CD14-positive monocyte (primary cell): ENCODE measurements around the gene UBR1. TPM values are rescaled to one million over a fixed set of nuclear protein-coding genes. Genes with fewer than 3 reads are reported as not detected.

Experiments
- DNase-seq, 3 donors: peaks; one replicate each; pipeline ENCODE4 v3.0.0-alpha.2; 2011 to 2022
- H2AFZ ChIP-seq: 2 replicates; pipeline ENCODE4 v1.6.0; 2012; ENCODE audit warnings: mild to moderate bottlenecking, low read depth, low read length, inconsistent platforms; ENCODE audit not compliant: insufficient read depth, poor library complexity, severe bottlenecking
- H3K27ac ChIP-seq, 2 donors: 1 replicate in 1 of 2; 2 replicates in 1 of 2; pipeline ENCODE4 v1.5.1; 2012 to 2013; ENCODE audit warnings: low read length in 2 of 2, control low read depth in 1 of 2, inconsistent platforms in 1 of 2, low read depth in 1 of 2, mild to moderate bottlenecking in 1 of 2
- H3K27me3 ChIP-seq, 2 donors: one replicate each; pipeline versions ENCODE4 v1.6.0 to v1.6.1; 2011 to 2013; ENCODE audit warnings: low read length in 2 of 2; ENCODE audit not compliant: control insufficient read depth in 2 of 2, insufficient read depth in 2 of 2
- H3K36me3 ChIP-seq, 2 donors: replicated peaks in 1 of 2; 1 replicate in 1 of 2; 2 replicates in 1 of 2; pipeline versions ENCODE4 v1.5.1 to v1.6.1; 2012 to 2013; ENCODE audit warnings: low read length in 2 of 2, control low read depth in 1 of 2, inconsistent platforms in 1 of 2, mild to moderate bottlenecking in 1 of 2; ENCODE audit not compliant: insufficient read depth in 2 of 2, control insufficient read depth in 1 of 2
- H3K4me1 ChIP-seq, 2 donors: 1 replicate in 1 of 2; 2 replicates in 1 of 2; pipeline versions ENCODE4 v1.5.1 to v1.6.1; 2012 to 2013; ENCODE audit warnings: low read length in 2 of 2, control low read depth in 1 of 2, inconsistent platforms in 1 of 2, mild to moderate bottlenecking in 1 of 2, moderate library complexity in 1 of 2; ENCODE audit not compliant: insufficient read depth in 2 of 2, control insufficient read depth in 1 of 2
- H3K4me2 ChIP-seq: replicated peaks from 2 replicates; pipeline ENCODE3; 2012; ENCODE audit warnings: low read length, moderate library complexity, mild to moderate bottlenecking; ENCODE audit not compliant: poor library complexity, severe bottlenecking; ENCODE audit errors: extremely low read depth
- H3K4me3 ChIP-seq, 3 experiments: fragments of 200-600 bp in 1 of 3; sonication (generic) in 1 of 3; replicated peaks in 1 of 3; 1 replicate in 2 of 3; 2 replicates in 1 of 3; pipeline ENCODE4 v1.5.1; 2011 to 2013; ENCODE audit warnings: low read length in 3 of 3, mild to moderate bottlenecking in 3 of 3, control low read depth in 2 of 3, low read depth in 2 of 3, inconsistent platforms in 1 of 3, moderate library complexity in 1 of 3
- H3K79me2 ChIP-seq: 2 replicates; pipeline ENCODE4 v1.6.0; 2012; ENCODE audit warnings: mild to moderate bottlenecking, control low read depth, inconsistent platforms, low read length, moderate library complexity; ENCODE audit not compliant: insufficient read depth
- H3K9ac ChIP-seq: 2 replicates; pipeline ENCODE4 v1.6.0; 2017; ENCODE audit warnings: low read length, mild to moderate bottlenecking; ENCODE audit not compliant: insufficient read depth, poor library complexity, severe bottlenecking
- H3K9me3 ChIP-seq, 2 donors: replicated peaks in 1 of 2; 1 replicate in 1 of 2; 2 replicates in 1 of 2; pipeline versions ENCODE4 v1.5.1 to v1.6.1; 2012 to 2013; ENCODE audit warnings: low read length in 2 of 2, control low read depth in 1 of 2; ENCODE audit not compliant: control insufficient read depth in 1 of 2, insufficient read depth in 1 of 2
- H4K20me1 ChIP-seq: 2 replicates; pipeline ENCODE4 v1.6.0; 2012; ENCODE audit warnings: mild to moderate bottlenecking, low read length, control low read depth, moderate library complexity; ENCODE audit not compliant: insufficient read depth
- H3K27ac Mint-ChIP-seq, 7 donors: one replicate each; pipeline ENCODE4 v1.8.0; 2020; ENCODE audit warnings: mild to moderate bottlenecking in 7 of 7, mixed read lengths in 7 of 7, moderate library complexity in 6 of 7, inconsistent platforms in 2 of 7
- H3K27me3 Mint-ChIP-seq, 3 donors: one replicate each; pipeline ENCODE4 v1.8.0; 2021 to 2022; ENCODE audit warnings: low read depth in 3 of 3, mild to moderate bottlenecking in 3 of 3, mixed read lengths in 3 of 3, moderate library complexity in 3 of 3, inconsistent platforms in 1 of 3
- H3K36me3 Mint-ChIP-seq, 2 donors: one replicate each; pipeline ENCODE4 v1.8.0; 2020; ENCODE audit warnings: mixed read lengths in 2 of 2, inconsistent platforms in 1 of 2, mild to moderate bottlenecking in 1 of 2
- H3K4me1 Mint-ChIP-seq: one replicate; pipeline ENCODE4 v1.8.0; 2020; ENCODE audit warnings: mild to moderate bottlenecking, mixed read lengths
- H3K4me3 Mint-ChIP-seq, 2 donors: one replicate each; pipeline ENCODE4 v1.8.0; 2020; ENCODE audit warnings: mild to moderate bottlenecking in 2 of 2, mixed read lengths in 2 of 2, moderate library complexity in 1 of 2
- H3K9me3 Mint-ChIP-seq, 7 donors: one replicate each; pipeline ENCODE4 v1.8.0; 2020 to 2022; ENCODE audit warnings: mixed read lengths in 7 of 7, mild to moderate bottlenecking in 6 of 7, moderate library complexity in 6 of 7, inconsistent platforms in 2 of 7
- WGBS: methylation state at CpG from one replicate; pipeline ENCODE4 v1.1.5; 2013; ENCODE audit warnings: missing lambda C conversion rate; ENCODE audit not compliant: insufficient coverage; 5-methylcytosine and 5-hydroxymethylcytosine counted together
- intact Hi-C, 2 donors: fragments of 100-400 bp; cut with micrococcal nuclease; formaldehyde crosslinking; loops; one replicate each; pipeline versions ENCODE4 v1.15.0 to v1.15.1; 2023
- polyA plus RNA-seq, 3 donors: library from polyadenylated mRNA; depleted of rRNA in 1 of 3; unstranded in 2 of 3; stranded (reverse) in 1 of 3; fragments of 300-500 nt in 2 of 3; fragments of >200 nt in 1 of 3; fragmentation: Illumina TruSeq in 2 of 3; gene quantifications; 1 replicate in 2 of 3; 2 replicates in 1 of 3; pipeline ENCODE4 v1.2.3, GENCODE V29; 2012 to 2021
- TF ChIP-seq, protein P1 (sequence below): fragments of 200-600 bp; IDR thresholded peaks from one replicate; pipeline ENCODE4 v1.8.0; 2022; ENCODE audit warnings: antibody characterized with exemption, mild to moderate bottlenecking

The UBR1 gene
- polyA plus RNA-seq, 3 donors = 5.1 to 7.9 (median 6.3) TPM

DNA sequence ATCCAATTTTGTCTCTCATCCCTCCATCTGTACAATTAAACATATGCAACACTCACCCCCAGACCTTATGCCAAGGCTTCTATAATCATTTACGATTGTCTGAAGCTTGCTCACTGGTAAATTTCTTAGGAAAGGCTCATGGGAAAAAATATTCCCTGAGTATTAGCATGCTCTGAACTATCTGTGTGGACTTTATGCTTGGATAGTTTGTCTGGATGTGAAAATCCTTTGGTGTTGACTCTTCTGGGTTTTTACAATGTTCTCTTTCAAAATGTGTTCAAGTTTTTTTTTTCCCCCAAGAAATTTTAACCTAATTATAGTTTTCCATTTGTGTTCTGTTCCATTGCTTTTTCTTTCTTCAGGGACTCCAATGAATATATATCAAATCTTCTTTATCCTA lies 165.3 kb downstream of the UBR1 start:
- no peak for DNase-seq
- no peaks in the 10 kb centered on the region for H3K79me2 ChIP-seq
- H3K27me3 ChIP-seq = no peaks in the 10 kb centered on the region
- no peak overlapping the region for H3K4me2 ChIP-seq
- H3K27ac ChIP-seq = no peak overlapping the region
- H4K20me1 ChIP-seq = no peaks in the 10 kb centered on the region
- peaks cover 25 to 40% of the 10 kb centered on the region in 2 donors for H3K36me3 Mint-ChIP-seq
- H3K4me1 Mint-ChIP-seq = no peaks in the 10 kb centered on the region
- H2AFZ ChIP-seq = no peak overlapping the region
- H3K4me3 ChIP-seq = no peak overlapping the region
- TF ChIP-seq, protein P1, sequence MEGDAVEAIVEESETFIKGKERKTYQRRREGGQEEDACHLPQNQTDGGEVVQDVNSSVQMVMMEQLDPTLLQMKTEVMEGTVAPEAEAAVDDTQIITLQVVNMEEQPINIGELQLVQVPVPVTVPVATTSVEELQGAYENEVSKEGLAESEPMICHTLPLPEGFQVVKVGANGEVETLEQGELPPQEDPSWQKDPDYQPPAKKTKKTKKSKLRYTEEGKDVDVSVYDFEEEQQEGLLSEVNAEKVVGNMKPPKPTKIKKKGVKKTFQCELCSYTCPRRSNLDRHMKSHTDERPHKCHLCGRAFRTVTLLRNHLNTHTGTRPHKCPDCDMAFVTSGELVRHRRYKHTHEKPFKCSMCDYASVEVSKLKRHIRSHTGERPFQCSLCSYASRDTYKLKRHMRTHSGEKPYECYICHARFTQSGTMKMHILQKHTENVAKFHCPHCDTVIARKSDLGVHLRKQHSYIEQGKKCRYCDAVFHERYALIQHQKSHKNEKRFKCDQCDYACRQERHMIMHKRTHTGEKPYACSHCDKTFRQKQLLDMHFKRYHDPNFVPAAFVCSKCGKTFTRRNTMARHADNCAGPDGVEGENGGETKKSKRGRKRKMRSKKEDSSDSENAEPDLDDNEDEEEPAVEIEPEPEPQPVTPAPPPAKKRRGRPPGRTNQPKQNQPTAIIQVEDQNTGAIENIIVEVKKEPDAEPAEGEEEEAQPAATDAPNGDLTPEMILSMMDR = no peak
- H3K27me3 Mint-ChIP-seq = peaks cover 0 to 3% (median 1%) of the 10 kb centered on the region in 3 donors
- no peaks in the 10 kb centered on the region for H3K9me3 ChIP-seq
- no peak overlapping the region for H3K9ac ChIP-seq
- H3K4me1 ChIP-seq = no peaks in the 10 kb centered on the region
- no CpG with 5 or more reads among the region's 1 CpG for WGBS
- peaks cover 0 to 7% (median 0%) of the 10 kb centered on the region in 7 donors for H3K9me3 Mint-ChIP-seq
- H3K27ac Mint-ChIP-seq = peak overlapping the region in 1 of 7 donors; percentile 17
- intact Hi-C loops = no loop called here
- H3K36me3 ChIP-seq = peaks cover 26 to 28% of the 10 kb centered on the region in 2 donors
- no peak overlapping the region for H3K4me3 Mint-ChIP-seq

DNA sequence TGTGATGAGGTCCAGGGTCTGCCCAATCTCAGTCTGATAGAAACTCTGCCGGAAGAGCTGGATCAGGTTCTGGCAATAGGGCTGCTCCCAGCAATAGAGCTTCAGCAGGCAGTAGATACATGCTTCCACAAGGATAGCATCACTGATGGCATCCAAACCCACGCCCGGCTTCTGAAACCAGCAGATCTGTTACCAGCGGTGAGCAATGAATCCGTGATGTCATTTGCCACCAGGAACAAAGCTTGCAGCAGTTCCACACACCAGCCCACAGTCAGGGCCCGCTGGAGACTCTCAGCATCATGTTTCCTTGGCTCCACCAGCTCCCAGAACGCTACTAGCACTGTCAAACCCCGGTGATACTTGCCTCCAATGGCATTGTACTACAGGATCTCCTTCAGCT lies 166.0 kb downstream of the UBR1 start:
- peaks cover 18 to 33% of the 10 kb centered on the region in 2 donors for H3K36me3 Mint-ChIP-seq
- Histone ChIP-seq H3K9me3 (no peaks in the 10 kb centered on the region), H3K9ac (no peak overlapping the region), H3K79me2 (no peaks in the 10 kb centered on the region), H2AFZ (no peak overlapping the region), H3K4me1 (no peaks in the 10 kb centered on the region), H4K20me1 (no peaks in the 10 kb centered on the region), H3K4me2 (no peak overlapping the region), H3K4me3 (no peak overlapping the region), H3K36me3 (peaks cover 19 to 21% of the 10 kb centered on the region in 2 donors), H3K27me3 (no peaks in the 10 kb centered on the region), H3K27ac (no peak overlapping the region)
- no peak overlapping the region for H3K4me3 Mint-ChIP-seq
- intact Hi-C loops = no loop called here
- 93% methylated on average over 8 of the region's 8 CpGs for WGBS
- H3K9me3 Mint-ChIP-seq = peaks cover 0 to 7% (median 0%) of the 10 kb centered on the region in 7 donors
- H3K4me1 Mint-ChIP-seq = no peaks in the 10 kb centered on the region
- no peak overlapping the region for H3K27ac Mint-ChIP-seq
- DNase-seq = no peak
- TF ChIP-seq, protein P1 = no peak
- peaks cover 0 to 3% (median 1%) of the 10 kb centered on the region in 3 donors for H3K27me3 Mint-ChIP-seq
